GM18951 (cell line): ENCODE results near the gene TMEM140.

Experiments used
- POLR2A ChIP-seq: IDR thresholded peaks from 4 replicates; pipeline ENCODE4 v1.6.1; 2011; ENCODE audit warnings: mild to moderate bottlenecking; ENCODE audit not compliant: insufficient read length, insufficient read depth; ENCODE audit errors: extremely low read depth
- in situ Hi-C: fragments of 300-500 bp; cut with MboI; formaldehyde crosslinking; loops from one replicate; pipeline ENCODE4 v1.12.0; 2022; ENCODE audit warnings: low sequenced_read_pairs, mixed read lengths, inconsistent platforms; ENCODE audit not compliant: unreplicated experiment

Gene TMEM140

GRCh38 chr7:135147341-135147898 is 452 bp upstream of the TMEM140 start:
- in situ Hi-C loops: no loop called here
- TF ChIP-seq POLR2A: no peak

DNA sequence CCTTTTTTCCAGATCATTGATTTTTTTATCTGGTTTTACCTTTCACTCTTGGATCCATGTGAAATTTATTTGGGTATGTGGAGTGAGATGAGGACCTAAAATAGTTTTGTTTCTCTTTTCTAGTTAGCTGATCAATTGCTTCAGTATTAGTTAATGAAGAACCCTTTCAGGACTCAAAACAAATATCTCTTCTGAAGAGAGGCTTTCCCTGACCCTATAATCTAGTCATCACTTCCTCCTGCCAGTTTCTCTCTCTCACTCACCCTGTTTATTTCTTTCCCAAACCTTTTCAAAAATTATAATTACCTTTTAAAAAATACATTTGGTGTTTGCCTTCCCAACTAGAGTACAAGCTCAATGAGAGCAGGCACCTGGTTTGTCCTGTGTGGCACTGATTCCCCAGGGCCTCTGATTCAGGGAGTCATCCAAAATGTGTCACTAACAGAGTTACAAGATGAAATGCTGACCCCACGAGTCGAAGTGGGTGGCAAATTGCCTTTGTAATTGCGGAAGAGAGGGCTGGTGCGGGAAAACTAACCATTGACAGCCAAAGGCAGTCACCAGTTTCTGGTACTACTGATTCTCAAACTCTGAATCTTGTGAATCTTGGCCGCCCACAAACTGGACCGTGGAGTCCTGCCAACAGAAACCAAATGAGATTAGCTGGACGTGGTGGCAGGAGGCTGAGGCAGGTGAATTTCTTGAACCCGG is 2.4 kb downstream of the TMEM140 start:
- TF ChIP-seq POLR2A: no peak
- in situ Hi-C loops: loop anchor here (10.0 kb wide), 1 partner anchor 155 kb away; no protein-coding TSS in a partner anchor

DNA sequence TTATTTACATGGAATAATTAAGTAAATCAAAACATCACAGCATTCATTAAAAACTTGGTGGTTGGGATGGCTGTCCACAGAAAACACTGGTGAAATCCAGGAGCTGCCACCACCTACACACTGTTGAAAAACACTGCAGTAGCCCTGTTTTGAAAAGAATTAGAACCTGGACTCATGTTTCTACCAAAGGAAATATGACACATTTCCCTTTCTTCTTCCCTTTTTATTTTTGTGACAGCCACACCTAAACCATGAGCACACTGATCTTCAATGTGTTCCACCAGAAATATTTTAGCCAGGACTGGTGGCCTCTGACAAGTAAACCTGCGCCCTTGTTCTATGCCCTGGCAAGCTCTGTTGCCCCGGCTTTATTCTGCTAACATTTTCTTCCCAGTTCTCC is 3.3 kb downstream of the TMEM140 start:
- in situ Hi-C loops: loop anchor here (10.0 kb wide), 1 partner anchor 156 kb away; no protein-coding TSS in a partner anchor

DNA sequence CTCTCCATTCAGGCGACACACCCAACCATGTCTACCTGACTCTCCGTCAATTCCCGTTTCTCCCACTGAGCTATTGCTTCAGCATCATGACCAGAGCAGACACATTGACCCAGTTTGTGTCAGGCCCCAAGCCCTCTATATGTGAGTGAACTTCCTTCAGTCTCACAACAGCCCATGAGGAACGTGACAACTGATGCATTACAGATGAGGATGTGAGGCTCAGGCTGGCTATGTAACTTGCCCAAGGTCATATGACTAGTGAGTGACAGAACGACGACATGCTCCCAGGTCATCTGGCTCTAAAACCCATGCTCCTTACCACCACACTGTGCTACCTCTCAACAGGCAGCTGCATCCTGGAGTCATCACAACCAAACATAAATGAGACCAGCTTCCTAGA is 3.7 kb downstream of the TMEM140 start:
- peak; percentile 33 for TF ChIP-seq POLR2A
- in situ Hi-C loops: loop anchor here (10.0 kb wide), 1 partner anchor 157 kb away; no protein-coding TSS in a partner anchor

More for the DNA sequence above, 3.3 kb downstream of the TMEM140 start:
- TF ChIP-seq POLR2A: no peak

GRCh38 chr7:135152442-135152841 is 4.6 kb downstream of the TMEM140 start:
- no peak for TF ChIP-seq POLR2A
- in situ Hi-C loops: loop anchor here (10.0 kb wide), 1 partner anchor 158 kb away; no protein-coding TSS in a partner anchor

DNA sequence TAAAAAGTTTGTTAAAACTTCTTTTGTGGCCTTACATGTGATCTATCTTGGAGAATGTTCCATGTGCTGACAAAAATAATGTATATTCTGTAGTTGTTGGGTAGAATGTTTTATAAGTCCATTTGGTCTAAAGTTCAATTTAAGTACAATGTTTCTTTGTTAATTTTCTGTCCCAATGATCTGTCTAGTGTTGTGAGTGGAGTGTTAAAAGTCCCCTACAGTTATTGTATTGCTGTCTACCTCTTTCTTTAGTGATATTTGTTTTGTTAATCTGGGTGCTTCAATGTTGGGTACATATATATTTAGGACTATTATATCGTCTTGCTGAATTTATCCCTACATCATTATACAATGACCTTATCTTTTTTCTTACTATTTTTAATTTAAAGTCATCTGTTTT is 6.9 kb downstream of the TMEM140 start:
- in situ Hi-C loops: loop anchor here (10.0 kb wide), 1 partner anchor 160 kb away; no protein-coding TSS in a partner anchor
- no peak for TF ChIP-seq POLR2A

DNA sequence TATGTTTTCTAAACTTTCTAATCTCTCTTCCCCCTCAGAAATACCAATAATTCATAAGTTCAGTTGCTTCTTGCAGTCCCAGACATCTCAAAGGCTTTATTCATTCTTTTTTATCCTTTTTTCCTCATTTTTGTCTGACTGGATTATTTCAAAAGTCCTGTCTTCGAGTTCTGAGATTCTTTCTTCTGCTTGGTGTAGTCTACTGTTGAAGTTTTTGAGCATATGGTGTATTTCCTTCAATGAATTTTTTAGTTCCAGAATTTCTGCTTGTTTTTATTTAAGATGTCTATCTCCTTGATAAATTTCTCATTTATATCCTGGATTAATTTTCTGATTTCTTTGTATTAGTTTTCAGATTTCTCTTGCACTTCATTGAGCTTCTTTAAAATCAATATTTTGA is 8.4 kb downstream of the TMEM140 start:
- in situ Hi-C loops: loop anchor here (10.0 kb wide), 1 partner anchor 161 kb away; no protein-coding TSS in a partner anchor
- TF ChIP-seq POLR2A: no peak

DNA sequence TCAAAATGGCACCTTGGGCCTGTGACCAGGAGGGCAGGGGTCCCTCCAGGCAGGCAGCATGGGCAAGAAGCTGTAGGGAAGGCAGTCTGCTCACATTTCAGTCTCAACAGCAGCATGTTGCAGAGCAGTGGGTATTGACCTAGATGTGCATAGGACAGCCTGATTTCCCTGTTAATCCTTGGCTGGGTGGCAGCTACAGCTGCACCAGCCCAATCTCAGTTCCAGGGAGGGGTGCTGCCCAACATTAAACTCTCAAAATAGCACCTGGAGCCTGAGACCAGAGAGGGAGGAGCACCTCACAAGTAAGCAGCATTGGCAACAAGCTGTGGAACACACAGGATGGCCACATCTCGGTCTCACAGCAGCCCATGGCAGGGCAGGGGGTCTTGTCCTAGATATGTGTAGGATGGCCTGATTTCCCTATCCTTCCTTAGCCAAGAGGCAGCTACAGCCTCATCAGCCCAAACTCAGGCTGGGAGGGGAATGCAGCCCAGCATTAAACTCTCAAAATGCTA is 10.3 kb downstream of the TMEM140 start:
- no peak for TF ChIP-seq POLR2A
- in situ Hi-C loops: loop anchor here (10.0 kb wide), 1 partner anchor 163 kb away; no protein-coding TSS in a partner anchor

GRCh38 chr7:135158874-135159273 is 11.0 kb downstream of the TMEM140 start:
- in situ Hi-C loops: loop anchor here (10.0 kb wide), 1 partner anchor 164 kb away; no protein-coding TSS in a partner anchor
- no peak for TF ChIP-seq POLR2A

DNA sequence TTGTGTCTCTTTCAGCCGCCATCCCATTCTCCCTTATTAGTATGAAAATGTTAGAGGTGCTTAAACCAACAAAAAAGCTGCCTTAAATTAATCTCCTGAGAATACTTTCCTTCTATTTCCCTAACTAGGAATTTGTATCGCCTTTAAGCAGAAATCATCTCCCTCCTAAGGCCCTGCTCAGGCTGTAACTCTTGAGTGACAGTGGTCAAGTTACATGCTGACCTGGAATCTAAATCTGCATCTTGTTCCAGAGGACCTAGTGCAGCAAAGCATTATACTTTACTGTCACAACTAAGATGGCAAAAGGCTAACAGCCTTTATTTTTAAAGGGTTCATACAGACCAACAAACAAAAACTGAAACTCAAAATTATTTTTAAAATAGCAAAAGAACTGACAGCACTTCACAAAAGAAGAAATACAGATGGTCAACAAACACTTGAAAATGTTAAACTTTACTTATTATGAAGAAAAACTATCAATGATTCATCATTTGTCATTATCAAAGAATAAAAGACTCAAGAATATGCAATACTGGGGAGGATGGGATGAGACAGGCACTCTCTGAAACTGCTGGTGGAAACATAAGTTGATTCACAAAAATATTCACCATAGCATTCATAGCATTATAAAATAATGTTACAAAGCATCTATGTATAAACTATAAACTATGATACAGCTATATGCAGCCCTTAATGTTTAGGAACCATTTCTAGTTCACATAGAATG is 11.7 kb downstream of the TMEM140 start:
- TF ChIP-seq POLR2A: no peak

GRCh38 chr7:135160098-135160857 is 12.4 kb downstream of the TMEM140 start:
- no peak for TF ChIP-seq POLR2A
- in situ Hi-C loops: no loop called here

More for the DNA sequence above, 11.7 kb downstream of the TMEM140 start:
- in situ Hi-C loops: loop anchor here (10.0 kb wide), 1 partner anchor 165 kb away; no protein-coding TSS in a partner anchor
